A549 (cell line): ENCODE measurements around the gene ANKRD55. TPM values are rescaled to one million over a fixed set of nuclear protein-coding genes. Genes with fewer than 3 reads are reported as not detected.
A peak's percentile ranks its signal among the peaks of the same experiment; 100 is the strongest.
"Not testable (repeated sequence)": the region's sequence is repeated elsewhere in the genome, so short reads cannot be mapped to it uniquely, and the experiment has no call there.

ENCODE experiments used
- ATAC-seq, 2 experiments: fragments of 200-7000 bp in 1 of 2; fragments of >200 bp in 1 of 2; cut with Nextera tagmentation in 1 of 2; cut with Tn5 transposase in 1 of 2; 3 replicates each; pipeline versions ENCODE4 v1.8.0 to v1.9.1; 2018 to 2020; ENCODE audit warnings: mild to moderate bottlenecking in 1 of 2, moderate library complexity in 1 of 2
- CTCF ChIA-PET: fragments of 300-600 bp; sonication (Branson Sonifier 250); formaldehyde crosslinking; extraction: SDS; loops from one replicate; lab custom pipeline; 2021; ENCODE audit warnings: antibody characterized with exemption, inconsistent platforms; lab: Yijun Ruan, JAX
- POLR2A ChIA-PET: fragments of 350-600 bp; formaldehyde crosslinking; extraction: SDS; loops from one replicate; lab custom pipeline; 2021; ENCODE audit warnings: antibody characterized with exemption, inconsistent platforms; lab: Yijun Ruan, JAX
- DNase-seq, 2 experiments: peaks; one replicate each; pipeline versions ENCODE4 v3.0.0 to v3.0.0-alpha.2; 2011 to 2016; ENCODE audit warnings: low read depth in 1 of 2, low spot score in 1 of 2
- FAIRE-seq: peaks from 2 replicates; lab custom pipeline; 2011; peaks lifted over from hg19 to GRCh38; lab: Jason Lieb, UNC
- H3K27ac ChIP-seq, 2 experiments: fragments of >200 bp; sonication (Bioruptor Twin); formaldehyde crosslinking; 3 replicates each; pipeline ENCODE4 v1.5.1; 2016 to 2017
- H3K4me1 ChIP-seq: fragments of >200 bp; sonication (Bioruptor Twin); formaldehyde crosslinking; 3 replicates; pipeline ENCODE4 v1.6.1; 2016
- H3K4me2 ChIP-seq: fragments of >200 bp; sonication (Bioruptor Twin); formaldehyde crosslinking; 3 replicates; pipeline ENCODE4 v1.6.1; 2016
- H3K4me3 ChIP-seq: fragments of >200 bp; sonication (Bioruptor Twin); formaldehyde crosslinking; 3 replicates; pipeline ENCODE4 v1.5.1; 2016
- H3K9me3 ChIP-seq: fragments of >200 bp; sonication (Bioruptor Twin); formaldehyde crosslinking; 3 replicates; pipeline ENCODE4 v1.6.1; 2016
- BHLHE40 ChIP-seq: IDR thresholded peaks from 2 replicates; pipeline ENCODE4 v1.6.1; 2012; ENCODE audit warnings: low read depth, low read length, inconsistent platforms
- CBX2 ChIP-seq: fragments of 200-600 bp; sonication (generic); IDR thresholded peaks from 2 replicates; pipeline ENCODE4 v1.6.1; 2016; ENCODE audit warnings: low read depth, mild to moderate bottlenecking, borderline replicate concordance
- CEBPB ChIP-seq, 2 experiments: fragments of >200 bp in 1 of 2; sonication (Bioruptor Twin) in 1 of 2; formaldehyde crosslinking in 1 of 2; IDR thresholded peaks; 2 replicates each; pipeline ENCODE4 v1.6.1; 2012 to 2016
- CHD4 ChIP-seq: fragments of 200-600 bp; sonication (generic); IDR thresholded peaks from 2 replicates; pipeline ENCODE4 v1.6.1; 2016; ENCODE audit warnings: antibody characterized with exemption, mild to moderate bottlenecking, borderline replicate concordance
- EHMT2 ChIP-seq: fragments of 200-600 bp; sonication (generic); IDR thresholded peaks from 2 replicates; pipeline ENCODE4 v1.6.1; 2016; ENCODE audit warnings: antibody characterized with exemption, low read depth, mild to moderate bottlenecking, moderate library complexity
- EP300 ChIP-seq, 2 experiments: fragments of >200 bp; sonication (Bioruptor Twin); formaldehyde crosslinking; IDR thresholded peaks; 2 replicates in 1 of 2; 3 replicates in 1 of 2; pipeline ENCODE4 v1.6.1; 2016 to 2017
- FOXS1 ChIP-seq: fragments of 250-450 bp; sonication (Bioruptor Pico); IDR thresholded peaks from 2 replicates; pipeline ENCODE4 v1.5.0; 2020; ENCODE audit warnings: mild to moderate bottlenecking, moderate library complexity
- GATA3 ChIP-seq: IDR thresholded peaks from 2 replicates; pipeline ENCODE4 v1.6.1; 2012; ENCODE audit warnings: borderline replicate concordance
- HOXA7 ChIP-seq: fragments of 250-450 bp; sonication (Bioruptor Pico); IDR thresholded peaks from 2 replicates; pipeline ENCODE4 v1.5.0; 2020; ENCODE audit warnings: mild to moderate bottlenecking, moderate library complexity
- JUN ChIP-seq, 2 experiments: fragments of >200 bp; sonication (Bioruptor Twin); formaldehyde crosslinking; IDR thresholded peaks; 2 replicates in 1 of 2; 3 replicates in 1 of 2; pipeline ENCODE4 v1.6.1; 2016 to 2017
- MYC ChIP-seq: IDR thresholded peaks from 2 replicates; pipeline ENCODE4 v1.6.1; 2012; ENCODE audit warnings: mild to moderate bottlenecking, inconsistent platforms, low read length, improper control_type of control experiment, borderline replicate concordance
- NR3C1 ChIP-seq: fragments of >200 bp; sonication (Bioruptor Twin); formaldehyde crosslinking; IDR thresholded peaks from 3 replicates; pipeline ENCODE4 v1.6.1; 2017
- PHF8 ChIP-seq: fragments of 200-600 bp; sonication (generic); IDR thresholded peaks from 2 replicates; pipeline ENCODE4 v1.6.1; 2016; ENCODE audit warnings: low read depth, mild to moderate bottlenecking, antibody characterized with exemption, moderate library complexity, borderline replicate concordance
- RAD21 ChIP-seq, 2 experiments: fragments of >200 bp in 1 of 2; sonication (Bioruptor Twin) in 1 of 2; formaldehyde crosslinking in 1 of 2; IDR thresholded peaks in 1 of 2; conservative IDR thresholded peaks in 1 of 2; 2 replicates in 1 of 2; 3 replicates in 1 of 2; pipeline ENCODE4 v1.6.1; 2012 to 2018; ENCODE audit warnings: inconsistent platforms in 1 of 2
- ZNF302 ChIP-seq: fragments of 250-450 bp; sonication (Bioruptor Pico); IDR thresholded peaks from 2 replicates; pipeline ENCODE4 v1.9.0; 2021; ENCODE audit warnings: inconsistent platforms, mild to moderate bottlenecking, moderate library complexity
- ZSCAN20 ChIP-seq: fragments of 250-450 bp; sonication (Bioruptor Pico); IDR thresholded peaks from 2 replicates; pipeline ENCODE4 v1.8.0; 2022; ENCODE audit warnings: mild to moderate bottlenecking, moderate library complexity
- WGBS: methylation state at CpG from one replicate; pipeline ENCODE4 v1.1.6; 2017; ENCODE audit errors: missing lambda C conversion rate; 5-methylcytosine and 5-hydroxymethylcytosine counted together
- polyA plus RNA-seq, 4 experiments: library from polyadenylated mRNA; depleted of rRNA in 3 of 4; stranded (reverse); fragments of >200 nt; fragmentation: RNase III in 1 of 4; extraction: RNeasy Plus Mini Kit Qiagen cat#74134 plus additional on column Dnase treatment in 1 of 4; gene quantifications; 2 replicates in 3 of 4; 3 replicates in 1 of 4; pipeline ENCODE4 v1.2.3, GENCODE V29; 2011 to 2017
- TF ChIP-seq, protein P1 (sequence below): IDR thresholded peaks from 2 replicates; pipeline ENCODE4 v1.6.1; 2012
- TF ChIP-seq, protein P2 (sequence below): IDR thresholded peaks from 2 replicates; pipeline ENCODE4 v1.6.1; 2012
- TF ChIP-seq, protein P3 (sequence below): fragments of 150-350 bp; IDR thresholded peaks from 2 replicates; pipeline ENCODE4 v1.6.1; 2014; ENCODE audit warnings: low read depth, mild to moderate bottlenecking, low read length
- TF ChIP-seq, protein P4 (sequence below): fragments of >200 bp; sonication (Bioruptor Twin); formaldehyde crosslinking; IDR thresholded peaks from 2 replicates; pipeline ENCODE4 v1.6.1; 2016

The ANKRD55 gene
- polyA plus RNA-seq, 2 of the 4 experiments (the other 2 are of a cell fraction), result 0.10 to 0.30 TPM

DNA sequence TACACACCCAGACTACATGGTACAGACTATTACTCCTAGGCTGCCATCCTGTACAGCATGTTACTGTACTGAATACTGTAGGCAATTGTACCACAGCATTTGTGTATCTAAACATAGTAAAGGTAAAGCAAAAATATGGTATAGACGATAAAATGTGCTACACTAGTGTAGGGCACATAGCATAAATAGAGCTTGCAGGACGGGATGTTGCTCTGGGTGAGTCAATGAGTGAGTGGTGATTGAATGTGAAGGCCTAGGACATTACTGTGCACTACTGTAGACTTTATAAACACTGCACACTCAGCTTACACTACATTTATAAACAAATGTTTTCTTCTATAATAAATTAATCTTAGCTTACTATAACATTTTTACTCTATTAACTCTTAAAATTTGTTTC, 25.6 kb downstream of the ANKRD55 start:
- 85% methylated on average over 2 of the region's 2 CpGs for WGBS
- TF ChIP-seq RAD21 (conservative IDR thresholded peaks at IDR 0.05 in 1 of 2, IDR thresholded peaks at IDR 0.05 in 1 of 2) (no peak), HOXA7 (CRISPR knock-in tag) (no peak), ZNF302 (CRISPR knock-in tag) (no peak)
- Histone ChIP-seq H3K4me3 (no peak overlapping the region), H3K4me1 (peaks cover 24% of the 10 kb centered on the region), H3K4me2 (no peak overlapping the region), H3K27ac (peak overlapping the region; percentile 36 to 73; a peak in 5 of 6 replicates), H3K9me3 (no peaks in the 10 kb centered on the region)
- DNase-seq, result no peak
- no peak for ATAC-seq
- POLR2A ChIA-PET, result no interaction called here
- CTCF ChIA-PET, result interaction anchor here (0.8 kb wide), 1 partner anchor 272 kb away, joined by 5 read pairs; no protein-coding TSS in a partner anchor
- FAIRE-seq, result no peak

DNA sequence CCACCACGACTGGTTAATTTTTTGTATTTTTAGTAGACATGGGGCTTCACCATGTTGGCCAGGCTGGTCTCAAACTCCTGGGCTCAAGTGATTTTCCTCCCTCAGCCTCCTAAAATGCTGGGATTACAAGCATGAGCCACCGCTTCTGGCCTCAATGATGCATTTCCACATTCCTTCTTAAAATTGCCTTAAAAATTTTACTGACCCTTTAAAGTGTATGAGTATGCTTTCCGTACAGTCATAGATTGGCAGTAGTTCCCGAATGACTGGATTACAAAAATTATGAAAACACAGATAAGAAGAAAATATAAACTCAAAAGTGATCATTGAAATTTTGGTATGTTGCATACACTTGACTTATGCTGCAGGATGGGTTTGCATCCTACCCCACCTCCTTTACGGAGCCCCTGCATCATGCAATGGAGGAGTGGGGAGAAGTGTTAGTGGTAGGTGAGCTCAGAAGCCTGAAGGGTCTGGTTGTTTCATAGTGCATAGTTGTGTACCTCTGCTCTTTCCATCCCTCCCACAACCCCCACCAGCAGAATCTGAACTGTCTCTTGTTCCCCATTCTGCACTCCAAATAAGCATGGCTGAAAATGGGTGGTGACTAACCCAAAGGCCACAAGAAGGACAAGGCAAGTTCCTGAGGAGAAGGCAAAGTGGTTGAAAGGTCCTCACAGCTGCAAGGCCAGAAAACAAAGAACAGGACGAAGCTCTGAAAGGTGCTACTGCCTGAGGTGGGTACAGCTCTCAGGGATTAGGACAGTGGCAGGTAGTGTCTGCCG, 26.8 kb downstream of the ANKRD55 start:
- peak overlapping the region; percentile 36 to 73; a peak in 5 of 6 replicates for H3K27ac ChIP-seq
- ChIA-PET POLR2A (no interaction called here), CTCF (interaction anchor here (0.7 to 1.9 kb wide), 2 partner anchors 228 to 271 kb away, joined by 3 to 8 read pairs; no protein-coding TSS in a partner anchor)
- peaks cover 21% of the 10 kb centered on the region for H3K4me1 ChIP-seq
- no peak overlapping the region for H3K4me3 ChIP-seq
- H3K4me2 ChIP-seq, result no peak overlapping the region
- WGBS, result 87% methylated on average over 7 of the region's 7 CpGs
- ATAC-seq, result no peak
- TF ChIP-seq MYC (no peak), JUN (IDR thresholded peaks at IDR 0.05) (no peak), HOXA7 (CRISPR knock-in tag) (no peak), NR3C1 (no peak), CHD4 (no peak), CBX2 (no peak), PHF8 (no peak), EHMT2 (no peak), RAD21 (conservative IDR thresholded peaks at IDR 0.05 in 1 of 2, IDR thresholded peaks at IDR 0.05 in 1 of 2) (no peak), FOXS1 (no peak), ZSCAN20 (CRISPR knock-in tag) (no peak)
- TF ChIP-seq, protein P1, sequence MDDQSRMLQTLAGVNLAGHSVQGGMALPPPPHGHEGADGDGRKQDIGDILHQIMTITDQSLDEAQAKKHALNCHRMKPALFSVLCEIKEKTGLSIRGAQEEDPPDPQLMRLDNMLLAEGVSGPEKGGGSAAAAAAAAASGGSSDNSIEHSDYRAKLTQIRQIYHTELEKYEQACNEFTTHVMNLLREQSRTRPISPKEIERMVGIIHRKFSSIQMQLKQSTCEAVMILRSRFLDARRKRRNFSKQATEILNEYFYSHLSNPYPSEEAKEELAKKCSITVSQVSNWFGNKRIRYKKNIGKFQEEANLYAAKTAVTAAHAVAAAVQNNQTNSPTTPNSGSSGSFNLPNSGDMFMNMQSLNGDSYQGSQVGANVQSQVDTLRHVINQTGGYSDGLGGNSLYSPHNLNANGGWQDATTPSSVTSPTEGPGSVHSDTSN, result no peak
- TF ChIP-seq, protein P2, sequence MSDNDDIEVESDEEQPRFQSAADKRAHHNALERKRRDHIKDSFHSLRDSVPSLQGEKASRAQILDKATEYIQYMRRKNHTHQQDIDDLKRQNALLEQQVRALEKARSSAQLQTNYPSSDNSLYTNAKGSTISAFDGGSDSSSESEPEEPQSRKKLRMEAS, result no peak
- TF ChIP-seq, protein P3, sequence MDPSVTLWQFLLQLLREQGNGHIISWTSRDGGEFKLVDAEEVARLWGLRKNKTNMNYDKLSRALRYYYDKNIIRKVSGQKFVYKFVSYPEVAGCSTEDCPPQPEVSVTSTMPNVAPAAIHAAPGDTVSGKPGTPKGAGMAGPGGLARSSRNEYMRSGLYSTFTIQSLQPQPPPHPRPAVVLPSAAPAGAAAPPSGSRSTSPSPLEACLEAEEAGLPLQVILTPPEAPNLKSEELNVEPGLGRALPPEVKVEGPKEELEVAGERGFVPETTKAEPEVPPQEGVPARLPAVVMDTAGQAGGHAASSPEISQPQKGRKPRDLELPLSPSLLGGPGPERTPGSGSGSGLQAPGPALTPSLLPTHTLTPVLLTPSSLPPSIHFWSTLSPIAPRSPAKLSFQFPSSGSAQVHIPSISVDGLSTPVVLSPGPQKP, result no peak
- DNase-seq, result no peak
- H3K9me3 ChIP-seq, result no peaks in the 10 kb centered on the region
- FAIRE-seq, result no peak

DNA sequence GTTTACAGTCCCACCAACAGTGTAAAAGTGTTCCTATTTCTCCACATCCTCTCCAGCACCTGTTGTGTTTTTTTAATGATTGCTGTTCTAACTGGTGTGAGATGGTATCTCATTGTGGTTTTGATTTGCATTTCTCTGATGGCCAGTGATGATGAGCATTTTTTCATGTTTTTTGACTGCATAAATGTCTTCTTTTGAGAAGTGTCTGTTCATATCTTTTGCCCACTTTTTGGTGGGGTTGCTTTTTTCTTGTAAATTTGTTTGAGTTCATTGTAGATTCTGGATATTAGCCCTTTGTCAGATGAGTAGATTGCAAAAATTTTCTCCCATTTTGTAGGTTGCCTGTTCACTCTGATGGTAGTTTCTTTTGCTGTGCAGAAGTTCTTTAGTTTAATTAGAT, 29.2 kb downstream of the ANKRD55 start:
- H3K4me3 ChIP-seq, H3K27ac ChIP-seq, ATAC-seq, H3K4me2 ChIP-seq, FAIRE-seq, CTCF ChIA-PET, DNase-seq, H3K9me3 ChIP-seq, POLR2A ChIA-PET: not testable (repeated sequence)
- H3K4me1 ChIP-seq, result peaks cover 28% of the 10 kb centered on the region

DNA sequence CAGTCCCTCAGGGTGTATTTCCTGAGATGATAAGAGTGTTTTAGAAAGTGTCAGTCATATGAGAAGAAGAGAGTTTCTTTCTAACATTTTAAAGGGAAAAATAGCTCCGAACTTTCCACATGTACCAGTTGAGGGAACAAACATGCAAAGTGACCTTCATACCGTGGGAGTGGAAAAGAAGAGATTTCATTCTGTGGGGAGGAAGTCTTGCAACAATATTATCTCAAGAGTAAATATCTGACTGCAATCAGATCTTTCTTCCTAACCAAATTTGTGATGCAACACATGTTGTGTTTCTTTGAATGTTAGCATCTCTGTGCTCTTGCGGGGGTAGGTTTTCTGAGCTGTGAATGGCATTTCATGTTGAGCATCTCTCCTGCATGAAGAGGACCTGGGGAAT, 30.6 kb downstream of the ANKRD55 start:
- Histone ChIP-seq H3K27ac (peak overlapping the region; percentile 65 to 82), H3K9me3 (no peaks in the 10 kb centered on the region), H3K4me1 (peaks cover 28% of the 10 kb centered on the region)
- DNase-seq, result no peak
- WGBS, result 48% methylated on average over 3 of the region's 3 CpGs
- CTCF ChIA-PET, result interaction anchor here (0.6 to 4.9 kb wide), 5 partner anchors 86 to 267 kb away, joined by 3 to 116 read pairs (median 4); no protein-coding TSS in a partner anchor
- FAIRE-seq, result no peak
- TF ChIP-seq EP300 (IDR thresholded peaks at IDR 0.05) (peak; percentile 59 to 65; a peak in 3 of 5 replicates), GATA3 (no peak), CEBPB (IDR thresholded peaks at IDR 0.05) (peak in 1 of 2 experiments; percentile 69; a peak in 2 of 4 replicates), BHLHE40 (no peak), JUN (IDR thresholded peaks at IDR 0.05) (peak; percentile 27 to 50; a peak in 2 of 5 replicates)
- TF ChIP-seq, protein P4, sequence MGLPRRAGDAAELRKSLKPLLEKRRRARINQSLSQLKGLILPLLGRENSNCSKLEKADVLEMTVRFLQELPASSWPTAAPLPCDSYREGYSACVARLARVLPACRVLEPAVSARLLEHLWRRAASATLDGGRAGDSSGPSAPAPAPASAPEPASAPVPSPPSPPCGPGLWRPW, result peak; percentile 47; the same call in 1 of the 2 replicates
- TF ChIP-seq, all 56 proteins: peak for 4
- ATAC-seq, result no peak
- POLR2A ChIA-PET, result no interaction called here
- Histone ChIP-seq H3K4me2 (peak overlapping the region; percentile 11), H3K4me3 (no peak overlapping the region)

DNA sequence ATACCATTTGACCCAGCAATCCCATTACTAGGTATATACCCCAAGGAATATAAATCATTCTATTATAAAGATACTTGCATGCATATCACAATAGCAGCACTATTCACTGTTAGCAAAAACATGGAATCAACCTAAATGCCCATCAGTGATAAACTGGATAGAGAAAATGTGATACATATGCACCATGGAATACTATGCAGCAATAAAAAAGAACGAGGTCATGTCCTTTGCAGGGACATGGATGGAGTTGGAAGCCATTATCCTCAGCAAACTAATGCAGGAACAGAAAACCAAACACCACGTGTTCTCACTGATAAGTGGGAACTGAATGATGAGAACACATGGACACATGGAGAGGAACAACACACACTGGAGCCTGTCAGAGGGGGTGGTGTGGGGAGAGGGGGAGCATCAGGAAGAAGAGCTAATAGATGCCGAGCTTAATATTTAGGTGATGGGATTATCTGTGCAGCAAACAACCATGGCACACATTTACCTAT, 31.3 kb downstream of the ANKRD55 start:
- 24% methylated on average over 3 of the region's 3 CpGs for WGBS
- CTCF ChIA-PET, result interaction anchor here (0.6 to 4.9 kb wide), 45 partner anchors 9 to 865 kb away, joined by 3 to 116 read pairs (median 4); no protein-coding TSS in a partner anchor
- Histone ChIP-seq H3K27ac (peak overlapping the region; percentile 65 to 82), H3K4me2 (peak overlapping the region; percentile 11; the same call in 2 of the 3 replicates), H3K4me1 (peaks cover 28% of the 10 kb centered on the region)
- ATAC-seq, DNase-seq, H3K4me3 ChIP-seq, FAIRE-seq, POLR2A ChIA-PET, H3K9me3 ChIP-seq: not testable (repeated sequence)
